ENCODE measurements around the gene SCGB2B2.
A peak's percentile ranks its signal among the peaks of the same experiment; 100 is the strongest.

The SCGB2B2 gene

GRCh38 chr19:34664168-34664567 is 12.8 kb downstream of the SCGB2B2 start:
- Histone ChIP-seq H3K4me3 (ENCODE audit: insufficient read depth, low read depth, low read length, poor library complexity, severe bottlenecking) (no peak overlapping the region), H3K4me1 (ENCODE audit: control insufficient read depth, insufficient read depth, low read length, poor library complexity, severe bottlenecking) (no peaks in the 10 kb centered on the region), H3K27ac (ENCODE audit: insufficient read depth, low read length, poor library complexity, severe bottlenecking) (no peak overlapping the region), H3K27me3 (replicated peaks; ENCODE audit: control insufficient read depth, insufficient read depth, low read length, poor library complexity, severe bottlenecking) (no peaks in the 10 kb centered on the region), H3K9me3 (ENCODE audit: control insufficient read depth, low read length) (no peaks in the 10 kb centered on the region), H3K36me3 (ENCODE audit: control insufficient read depth, insufficient read depth, low read length) (no peaks in the 10 kb centered on the region)
- no peak for DNase-seq

- Histone ChIP-seq H3K27me3 (replicated peaks; ENCODE audit: control insufficient read depth, insufficient read depth, low read length, poor library complexity, severe bottlenecking) (no peaks in the 10 kb centered on the region), H3K4me1 (ENCODE audit: control insufficient read depth, insufficient read depth, low read length, poor library complexity, severe bottlenecking) (no peaks in the 10 kb centered on the region), H3K4me3 (ENCODE audit: insufficient read depth, low read depth, low read length, poor library complexity, severe bottlenecking) (no peak overlapping the region), H3K27ac (ENCODE audit: insufficient read depth, low read length, poor library complexity, severe bottlenecking) (no peak overlapping the region), H3K9me3 (ENCODE audit: control insufficient read depth, low read length) (no peaks in the 10 kb centered on the region), H3K36me3 (ENCODE audit: control insufficient read depth, insufficient read depth, low read length) (no peaks in the 10 kb centered on the region)
- peak in 1 of 3 donors; percentile 32 for DNase-seq
Measured at GRCh38 chr19:34662919-34663318, 14.0 kb downstream of the SCGB2B2 start.

DNA sequence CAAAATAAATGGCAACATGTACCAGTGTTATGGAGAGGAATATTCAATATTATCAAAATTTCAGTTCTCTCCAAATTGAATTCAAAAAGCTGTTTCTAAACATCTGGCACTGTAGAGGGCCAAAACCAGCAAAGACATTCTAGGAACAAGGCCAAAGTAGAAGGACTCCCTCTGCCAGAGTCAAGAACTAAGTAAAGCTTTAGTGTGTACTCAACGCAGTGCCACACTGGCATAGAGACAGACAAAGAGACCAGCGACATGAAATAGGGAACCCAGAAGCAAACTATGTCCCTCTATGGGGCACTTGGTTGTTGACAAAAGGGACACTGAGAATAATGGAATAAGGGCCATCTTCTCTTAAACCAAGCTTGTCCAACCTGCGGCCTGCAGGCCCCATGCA is 15.6 kb downstream of the SCGB2B2 start:
- H3K36me3 ChIP-seq (ENCODE audit: control insufficient read depth, insufficient read depth, low read length): no peaks in the 10 kb centered on the region
- H3K4me3 ChIP-seq (ENCODE audit: insufficient read depth, low read depth, low read length, poor library complexity, severe bottlenecking): no peak overlapping the region
- H3K27ac ChIP-seq (ENCODE audit: insufficient read depth, low read length, poor library complexity, severe bottlenecking): no peak overlapping the region
- no peak for DNase-seq
- no peaks in the 10 kb centered on the region for H3K9me3 ChIP-seq (ENCODE audit: control insufficient read depth, low read length)
- H3K4me1 ChIP-seq (ENCODE audit: control insufficient read depth, insufficient read depth, low read length, poor library complexity, severe bottlenecking): no peaks in the 10 kb centered on the region
- no peaks in the 10 kb centered on the region for H3K27me3 ChIP-seq (replicated peaks; ENCODE audit: control insufficient read depth, insufficient read depth, low read length, poor library complexity, severe bottlenecking)

DNA sequence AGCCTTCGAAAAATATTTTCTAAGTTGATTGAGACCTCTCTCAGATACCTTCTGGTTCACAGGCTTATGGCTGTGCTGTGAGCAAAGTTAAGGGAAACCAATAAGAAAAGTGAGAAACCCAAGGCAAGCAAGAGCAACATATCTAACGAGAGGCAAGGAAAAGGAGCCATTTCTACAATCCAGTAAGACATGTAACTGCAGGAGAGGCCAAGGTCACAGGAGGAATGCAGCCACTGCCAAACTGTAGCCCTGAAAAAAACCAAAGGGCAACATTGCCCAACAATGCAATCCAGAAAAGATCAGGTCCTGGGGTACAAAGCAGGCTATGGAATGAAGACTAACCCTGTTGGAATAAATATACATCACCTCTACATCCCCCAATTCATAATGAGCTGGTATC is 21.3 kb downstream of the SCGB2B2 start:
- Histone ChIP-seq H3K27ac (ENCODE audit: insufficient read depth, low read length, poor library complexity, severe bottlenecking) (no peak overlapping the region), H3K27me3 (replicated peaks; ENCODE audit: control insufficient read depth, insufficient read depth, low read length, poor library complexity, severe bottlenecking) (no peaks in the 10 kb centered on the region), H3K4me3 (ENCODE audit: insufficient read depth, low read depth, low read length, poor library complexity, severe bottlenecking) (no peak overlapping the region), H3K4me1 (ENCODE audit: control insufficient read depth, insufficient read depth, low read length, poor library complexity, severe bottlenecking) (no peaks in the 10 kb centered on the region), H3K36me3 (ENCODE audit: control insufficient read depth, insufficient read depth, low read length) (no peaks in the 10 kb centered on the region), H3K9me3 (ENCODE audit: control insufficient read depth, low read length) (no peaks in the 10 kb centered on the region)
- DNase-seq: no peak

GRCh38 chr19:34654796-34655195 is 22.2 kb downstream of the SCGB2B2 start:
- Histone ChIP-seq H3K9me3 (ENCODE audit: control insufficient read depth, low read length) (no peaks in the 10 kb centered on the region), H3K27ac (ENCODE audit: insufficient read depth, low read length, poor library complexity, severe bottlenecking) (no peak overlapping the region), H3K4me1 (ENCODE audit: control insufficient read depth, insufficient read depth, low read length, poor library complexity, severe bottlenecking) (no peaks in the 10 kb centered on the region), H3K36me3 (ENCODE audit: control insufficient read depth, insufficient read depth, low read length) (no peaks in the 10 kb centered on the region), H3K27me3 (replicated peaks; ENCODE audit: control insufficient read depth, insufficient read depth, low read length, poor library complexity, severe bottlenecking) (no peaks in the 10 kb centered on the region), H3K4me3 (ENCODE audit: insufficient read depth, low read depth, low read length, poor library complexity, severe bottlenecking) (no peak overlapping the region)
- DNase-seq: no peak

DNA sequence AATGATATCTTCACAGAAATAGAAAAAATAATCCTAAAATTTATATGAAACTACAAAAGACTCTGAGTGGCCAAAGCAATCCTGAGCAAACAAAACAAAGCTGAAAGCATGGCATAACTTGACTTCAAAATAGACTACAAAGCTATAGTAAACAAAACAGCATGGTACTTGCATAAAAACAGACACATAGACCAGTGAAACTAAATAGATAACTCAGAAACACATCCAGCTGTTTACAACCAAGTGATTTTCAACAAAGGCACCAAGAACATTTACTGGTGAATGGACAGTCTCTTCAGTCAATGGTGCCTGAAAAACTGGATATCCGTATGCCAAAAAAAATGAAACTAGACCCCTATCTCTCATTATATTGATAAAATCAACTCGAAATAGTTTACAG is 25.2 kb downstream of the SCGB2B2 start:
- Histone ChIP-seq H3K9me3 (ENCODE audit: control insufficient read depth, low read length) (no peaks in the 10 kb centered on the region), H3K4me3 (ENCODE audit: insufficient read depth, low read depth, low read length, poor library complexity, severe bottlenecking) (no peak overlapping the region), H3K27ac (ENCODE audit: insufficient read depth, low read length, poor library complexity, severe bottlenecking) (no peak overlapping the region), H3K4me1 (ENCODE audit: control insufficient read depth, insufficient read depth, low read length, poor library complexity, severe bottlenecking) (no peaks in the 10 kb centered on the region), H3K36me3 (ENCODE audit: control insufficient read depth, insufficient read depth, low read length) (no peaks in the 10 kb centered on the region), H3K27me3 (replicated peaks; ENCODE audit: control insufficient read depth, insufficient read depth, low read length, poor library complexity, severe bottlenecking) (no peaks in the 10 kb centered on the region)
- DNase-seq: no peak

DNA sequence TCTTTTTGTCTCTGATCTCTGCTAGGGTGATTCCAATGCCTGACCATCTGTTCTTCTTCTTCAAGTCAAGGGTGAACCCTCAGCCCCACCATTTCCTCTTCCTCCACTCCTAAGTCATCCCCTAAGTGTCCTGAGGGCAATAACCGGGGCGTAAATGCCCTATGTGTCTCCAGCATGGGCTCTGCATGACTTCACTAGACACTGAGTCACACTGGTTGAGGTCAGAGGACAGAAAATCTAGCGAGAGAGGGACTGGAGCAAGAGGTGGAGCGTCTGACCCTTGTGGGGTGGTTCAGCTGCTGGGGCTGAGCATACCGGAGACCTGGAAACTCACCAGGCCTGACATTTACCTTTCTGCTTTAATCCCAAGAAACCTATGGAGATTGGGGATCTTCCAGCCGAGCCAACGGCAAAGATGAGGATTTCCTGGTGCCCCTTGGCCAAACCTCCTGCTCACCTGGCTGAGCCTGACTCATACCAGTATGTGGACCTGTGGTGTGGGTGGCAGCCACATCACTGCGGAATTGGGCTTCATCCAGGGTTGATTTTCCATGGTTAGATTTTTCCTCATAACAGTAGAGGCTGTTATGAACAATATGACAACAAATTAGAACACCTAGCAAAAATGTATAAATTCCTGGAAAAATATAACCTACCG is 26.9 kb downstream of the SCGB2B2 start:
- Histone ChIP-seq H3K9me3 (ENCODE audit: control insufficient read depth, low read length) (no peaks in the 10 kb centered on the region), H3K4me1 (ENCODE audit: control insufficient read depth, insufficient read depth, low read length, poor library complexity, severe bottlenecking) (no peaks in the 10 kb centered on the region), H3K36me3 (ENCODE audit: control insufficient read depth, insufficient read depth, low read length) (no peaks in the 10 kb centered on the region), H3K27ac (ENCODE audit: insufficient read depth, low read length, poor library complexity, severe bottlenecking) (no peak overlapping the region), H3K27me3 (replicated peaks; ENCODE audit: control insufficient read depth, insufficient read depth, low read length, poor library complexity, severe bottlenecking) (no peaks in the 10 kb centered on the region), H3K4me3 (ENCODE audit: insufficient read depth, low read depth, low read length, poor library complexity, severe bottlenecking) (no peak overlapping the region)
- DNase-seq: no peak

GRCh38 chr19:34645551-34645950 is 31.4 kb downstream of the SCGB2B2 start:
- Histone ChIP-seq H3K36me3 (ENCODE audit: control insufficient read depth, insufficient read depth, low read length) (no peaks in the 10 kb centered on the region), H3K4me1 (ENCODE audit: control insufficient read depth, insufficient read depth, low read length, poor library complexity, severe bottlenecking) (no peaks in the 10 kb centered on the region)

DNA sequence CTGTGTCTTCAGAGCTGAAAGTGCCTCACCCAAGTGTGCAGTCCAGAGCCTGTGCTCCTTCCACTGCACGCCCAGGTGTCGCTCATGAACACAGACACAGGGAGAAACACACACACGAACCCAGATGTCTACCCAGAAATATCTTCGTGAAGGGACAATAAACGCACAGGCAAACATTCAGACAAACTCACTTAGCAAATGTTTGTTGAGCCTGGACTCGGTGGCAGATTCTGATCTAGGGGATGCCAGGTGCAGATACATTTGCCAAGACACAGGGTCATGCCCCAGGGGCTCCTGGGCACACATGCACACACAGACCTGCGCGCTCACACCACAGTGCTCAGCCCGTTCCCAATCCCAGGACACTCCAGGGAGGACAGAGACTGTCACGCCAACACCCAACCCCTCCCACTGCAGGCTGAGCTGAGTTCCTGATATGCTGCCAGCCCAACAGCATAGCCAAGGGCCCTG is 31.9 kb downstream of the SCGB2B2 start:
- no peak overlapping the region for H3K27ac ChIP-seq (ENCODE audit: insufficient read depth, low read length, poor library complexity, severe bottlenecking)
- H3K36me3 ChIP-seq (ENCODE audit: control insufficient read depth, insufficient read depth, low read length): no peaks in the 10 kb centered on the region
- H3K4me1 ChIP-seq (ENCODE audit: control insufficient read depth, insufficient read depth, low read length, poor library complexity, severe bottlenecking): no peaks in the 10 kb centered on the region
- H3K4me3 ChIP-seq (ENCODE audit: insufficient read depth, low read depth, low read length, poor library complexity, severe bottlenecking): no peak overlapping the region
- DNase-seq: no peak
- no peaks in the 10 kb centered on the region for H3K27me3 ChIP-seq (replicated peaks; ENCODE audit: control insufficient read depth, insufficient read depth, low read length, poor library complexity, severe bottlenecking)
- H3K9me3 ChIP-seq (ENCODE audit: control insufficient read depth, low read length): no peaks in the 10 kb centered on the region

More at GRCh38 chr19:34645551-34645950, 31.4 kb downstream of the SCGB2B2 start:
- no peak for DNase-seq
- no peak overlapping the region for H3K4me3 ChIP-seq (ENCODE audit: insufficient read depth, low read depth, low read length, poor library complexity, severe bottlenecking)
- H3K9me3 ChIP-seq (ENCODE audit: control insufficient read depth, low read length): no peaks in the 10 kb centered on the region
- H3K27me3 ChIP-seq (replicated peaks; ENCODE audit: control insufficient read depth, insufficient read depth, low read length, poor library complexity, severe bottlenecking): no peaks in the 10 kb centered on the region
- H3K27ac ChIP-seq (ENCODE audit: insufficient read depth, low read length, poor library complexity, severe bottlenecking): no peak overlapping the region

GRCh38 chr19:34642241-34642640 is 34.7 kb downstream of the SCGB2B2 start:
- Histone ChIP-seq H3K4me3 (ENCODE audit: insufficient read depth, low read depth, low read length, poor library complexity, severe bottlenecking) (no peak overlapping the region), H3K27me3 (replicated peaks; ENCODE audit: control insufficient read depth, insufficient read depth, low read length, poor library complexity, severe bottlenecking) (no peaks in the 10 kb centered on the region), H3K36me3 (ENCODE audit: control insufficient read depth, insufficient read depth, low read length) (no peaks in the 10 kb centered on the region), H3K27ac (ENCODE audit: insufficient read depth, low read length, poor library complexity, severe bottlenecking) (no peak overlapping the region), H3K4me1 (ENCODE audit: control insufficient read depth, insufficient read depth, low read length, poor library complexity, severe bottlenecking) (no peaks in the 10 kb centered on the region), H3K9me3 (ENCODE audit: control insufficient read depth, low read length) (no peaks in the 10 kb centered on the region)
- no peak for DNase-seq
